ENCODE measurements around the gene ADNP.

- no peak for TF ChIP-seq CTCF (conservative IDR thresholded peaks at IDR 0.05; ENCODE audit: low read length)
- TF ChIP-seq EZH2phosphoT487 (IDR thresholded peaks at IDR 0.05; ENCODE audit: borderline replicate concordance), result no peak
These were observed 31.0 kb downstream of the ADNP start for GRCh38 chr20:50900261-50900660.

Data from Loucy (cell line).